ENCODE data around the gene LAMC2. TPM values are rescaled to one million over a fixed set of nuclear protein-coding genes. Genes with fewer than 3 reads are reported as not detected.

LAMC2 gene
- total and polyA plus RNA-seq, 2 experiments from 2014 or later = 1.9 to 2.7 TPM

- 2 to 4% methylated on average over 3 of the region's 3 CpGs for WGBS, 2 experiments (ENCODE audit: low coverage in 1 of 2, low lambda C conversion rate in 2 of 2, missing lambda C conversion rate in 2 of 2)
- peak overlapping the region; percentile 60 for H3K9ac ChIP-seq
- in situ Hi-C loops (cut with MboI) = no loop called here
- no peaks in the 10 kb centered on the region for H4K20me1 ChIP-seq (ENCODE audit: insufficient read depth)
- H3K36me3 ChIP-seq (ENCODE audit: low read depth) = no peaks in the 10 kb centered on the region
- H3K9me2 ChIP-seq (ENCODE audit: insufficient read depth) = no peaks in the 10 kb centered on the region
- peaks cover 25% of the 10 kb centered on the region for H3F3A ChIP-seq (ENCODE audit: insufficient read depth)
- peak overlapping the region; percentile 82 for H3K27ac ChIP-seq
- DNase-seq = peak; percentile 90
- no peaks in the 10 kb centered on the region for H3K9me3 ChIP-seq (ENCODE audit: low read depth)
- peak overlapping the region; percentile 75 for H3K4me2 ChIP-seq (ENCODE audit: unreplicated experiment)
- H3K27me3 ChIP-seq (replicated peaks; ENCODE audit: insufficient read depth) = no peaks in the 10 kb centered on the region
- H2AFZ ChIP-seq = peak overlapping the region; percentile 40
- H3K4me1 ChIP-seq (ENCODE audit: insufficient read depth) = peaks cover 19% of the 10 kb centered on the region
- TF ChIP-seq EZH2 (IDR thresholded peaks at IDR 0.05; ENCODE audit: insufficient read depth, poor library complexity, severe bottlenecking) (no peak), EZH2phosphoT487 (IDR thresholded peaks at IDR 0.05; ENCODE audit: insufficient read depth, low read depth) (no peak)
- H3K4me3 ChIP-seq = peak overlapping the region; percentile 16; the same call in 1 of the 2 replicates
- H3K79me2 ChIP-seq (ENCODE audit: insufficient read depth) = no peaks in the 10 kb centered on the region
Measured at GRCh38 chr1:183180218-183180617, 5.8 kb upstream of the LAMC2 start.

- peak overlapping the region; percentile 40 for H2AFZ ChIP-seq
- no peak for TF ChIP-seq EZH2 (IDR thresholded peaks at IDR 0.05; ENCODE audit: insufficient read depth, poor library complexity, severe bottlenecking)
- TF ChIP-seq EZH2phosphoT487 (IDR thresholded peaks at IDR 0.05; ENCODE audit: insufficient read depth, low read depth) = 0 out of 2 replicates have a peak, but pooled peaks have one; percentile 59
- peak; percentile 91 for DNase-seq
- no peaks in the 10 kb centered on the region for H3K27me3 ChIP-seq (replicated peaks; ENCODE audit: insufficient read depth)
- H3K9me3 ChIP-seq (ENCODE audit: low read depth) = no peaks in the 10 kb centered on the region
- H3F3A ChIP-seq (ENCODE audit: insufficient read depth) = peaks cover 25% of the 10 kb centered on the region
- peak overlapping the region; percentile 60 for H3K9ac ChIP-seq
- H3K36me3 ChIP-seq (ENCODE audit: low read depth) = no peaks in the 10 kb centered on the region
- no peaks in the 10 kb centered on the region for H4K20me1 ChIP-seq (ENCODE audit: insufficient read depth)
- 10% methylated on average over 3 of the region's 3 CpGs for WGBS, 2 experiments (ENCODE audit: low coverage in 1 of 2, low lambda C conversion rate in 2 of 2, missing lambda C conversion rate in 2 of 2)
- H3K9me2 ChIP-seq (ENCODE audit: insufficient read depth) = no peaks in the 10 kb centered on the region
- peaks cover 19% of the 10 kb centered on the region for H3K4me1 ChIP-seq (ENCODE audit: insufficient read depth)
- in situ Hi-C loops (cut with MboI) = no loop called here
- peak overlapping the region; percentile 75 for H3K4me2 ChIP-seq (ENCODE audit: unreplicated experiment)
- H3K4me3 ChIP-seq = peak overlapping the region; percentile 16; the same call in 1 of the 2 replicates
- H3K27ac ChIP-seq = peak overlapping the region; percentile 82
- H3K79me2 ChIP-seq (ENCODE audit: insufficient read depth) = no peaks in the 10 kb centered on the region
Measured at GRCh38 chr1:183180634-183181056, 5.4 kb upstream of the LAMC2 start.

GRCh38 chr1:183186841-183187240, 777 bp downstream of the LAMC2 start:
- H3K9me3 ChIP-seq (ENCODE audit: low read depth) = no peaks in the 10 kb centered on the region
- H3K4me1 ChIP-seq (ENCODE audit: insufficient read depth) = peaks cover 4% of the 10 kb centered on the region; the same call in 1 of the 2 replicates
- WGBS, 2 experiments (ENCODE audit: low coverage in 1 of 2, low lambda C conversion rate in 2 of 2, missing lambda C conversion rate in 2 of 2) = 76 to 77% methylated on average over 4 of the region's 4 CpGs
- no peaks in the 10 kb centered on the region for H4K20me1 ChIP-seq (ENCODE audit: insufficient read depth)
- no peaks in the 10 kb centered on the region for H3K36me3 ChIP-seq (ENCODE audit: low read depth)
- H3K4me2 ChIP-seq (ENCODE audit: unreplicated experiment) = no peak overlapping the region
- DNase-seq = no peak
- H3K27ac ChIP-seq = no peak overlapping the region
- no peak overlapping the region for H3K4me3 ChIP-seq
- H3K9me2 ChIP-seq (ENCODE audit: insufficient read depth) = no peaks in the 10 kb centered on the region
- in situ Hi-C loops (cut with MboI) = no loop called here
- TF ChIP-seq EZH2phosphoT487 (IDR thresholded peaks at IDR 0.05; ENCODE audit: insufficient read depth, low read depth) (no peak), EZH2 (IDR thresholded peaks at IDR 0.05; ENCODE audit: insufficient read depth, poor library complexity, severe bottlenecking) (no peak)
- H2AFZ ChIP-seq = no peak overlapping the region
- no peaks in the 10 kb centered on the region for H3K79me2 ChIP-seq (ENCODE audit: insufficient read depth)
- peaks cover 14% of the 10 kb centered on the region for H3F3A ChIP-seq (ENCODE audit: insufficient read depth)
- no peak overlapping the region for H3K9ac ChIP-seq
- H3K27me3 ChIP-seq (replicated peaks; ENCODE audit: insufficient read depth) = no peaks in the 10 kb centered on the region

GRCh38 chr1:183188240-183188639, 2.2 kb downstream of the LAMC2 start:
- 0 out of 2 replicates have a peak, but pooled peaks cover 9% of the 10 kb centered on the region for H3F3A ChIP-seq (ENCODE audit: insufficient read depth)
- in situ Hi-C loops (cut with MboI) = no loop called here

More at GRCh38 chr1:183188240-183188639, 2.2 kb downstream of the LAMC2 start:
- H4K20me1 ChIP-seq (ENCODE audit: insufficient read depth) = no peaks in the 10 kb centered on the region
- no peak overlapping the region for H3K9ac ChIP-seq
- DNase-seq = no peak
- WGBS, 2 experiments (ENCODE audit: low coverage in 1 of 2, low lambda C conversion rate in 2 of 2, missing lambda C conversion rate in 2 of 2) = 95 to 97% methylated on average over 1 of the region's 1 CpG
- H3K36me3 ChIP-seq (ENCODE audit: low read depth) = no peaks in the 10 kb centered on the region
- no peak overlapping the region for H3K27ac ChIP-seq
- H3K9me3 ChIP-seq (ENCODE audit: low read depth) = no peaks in the 10 kb centered on the region
- H3K9me2 ChIP-seq (ENCODE audit: insufficient read depth) = no peaks in the 10 kb centered on the region
- H3K79me2 ChIP-seq (ENCODE audit: insufficient read depth) = no peaks in the 10 kb centered on the region
- no peak overlapping the region for H2AFZ ChIP-seq
- H3K4me1 ChIP-seq (ENCODE audit: insufficient read depth) = peaks cover 10% of the 10 kb centered on the region; the same call in 1 of the 2 replicates
- no peak overlapping the region for H3K4me3 ChIP-seq
- H3K4me2 ChIP-seq (ENCODE audit: unreplicated experiment) = no peak overlapping the region
- no peaks in the 10 kb centered on the region for H3K27me3 ChIP-seq (replicated peaks; ENCODE audit: insufficient read depth)
- TF ChIP-seq EZH2 (IDR thresholded peaks at IDR 0.05; ENCODE audit: insufficient read depth, poor library complexity, severe bottlenecking) (no peak), EZH2phosphoT487 (IDR thresholded peaks at IDR 0.05; ENCODE audit: insufficient read depth, low read depth) (no peak)
